Adipocyte (in vitro differentiated cells): ENCODE measurements around the gene PLCB3.

Experiments
- DNase-seq: peaks from one replicate; pipeline ENCODE4 v3.0.0-alpha.2; 2015; ENCODE audit warnings: low read depth
- H3K27me3 ChIP-seq: replicated peaks from 2 replicates; pipeline ENCODE4 v1.7.0; 2013; ENCODE audit warnings: mild to moderate bottlenecking, low read length, moderate library complexity; ENCODE audit not compliant: control insufficient read depth, insufficient read depth
- H3K36me3 ChIP-seq: 2 replicates; pipeline ENCODE4 v1.7.0; 2013; ENCODE audit warnings: low read length, mild to moderate bottlenecking, moderate library complexity; ENCODE audit not compliant: control insufficient read depth, insufficient read depth, severe bottlenecking
- H3K4me1 ChIP-seq: 2 replicates; pipeline ENCODE4 v1.7.0; 2013; ENCODE audit warnings: mild to moderate bottlenecking, low read length, moderate library complexity; ENCODE audit not compliant: control insufficient read depth, insufficient read depth
- H3K4me3 ChIP-seq: 2 replicates; pipeline ENCODE4 v1.7.0; 2013; ENCODE audit warnings: mild to moderate bottlenecking, low read length, moderate library complexity
- H3K9ac ChIP-seq: 2 replicates; pipeline ENCODE4 v1.7.0; 2013; ENCODE audit warnings: mild to moderate bottlenecking, low read length, moderate library complexity
- H3K9me3 ChIP-seq: 2 replicates; pipeline ENCODE4 v1.7.0; 2013; ENCODE audit warnings: mild to moderate bottlenecking, low read length, moderate library complexity; ENCODE audit not compliant: control insufficient read depth

PLCB3 gene

DNA sequence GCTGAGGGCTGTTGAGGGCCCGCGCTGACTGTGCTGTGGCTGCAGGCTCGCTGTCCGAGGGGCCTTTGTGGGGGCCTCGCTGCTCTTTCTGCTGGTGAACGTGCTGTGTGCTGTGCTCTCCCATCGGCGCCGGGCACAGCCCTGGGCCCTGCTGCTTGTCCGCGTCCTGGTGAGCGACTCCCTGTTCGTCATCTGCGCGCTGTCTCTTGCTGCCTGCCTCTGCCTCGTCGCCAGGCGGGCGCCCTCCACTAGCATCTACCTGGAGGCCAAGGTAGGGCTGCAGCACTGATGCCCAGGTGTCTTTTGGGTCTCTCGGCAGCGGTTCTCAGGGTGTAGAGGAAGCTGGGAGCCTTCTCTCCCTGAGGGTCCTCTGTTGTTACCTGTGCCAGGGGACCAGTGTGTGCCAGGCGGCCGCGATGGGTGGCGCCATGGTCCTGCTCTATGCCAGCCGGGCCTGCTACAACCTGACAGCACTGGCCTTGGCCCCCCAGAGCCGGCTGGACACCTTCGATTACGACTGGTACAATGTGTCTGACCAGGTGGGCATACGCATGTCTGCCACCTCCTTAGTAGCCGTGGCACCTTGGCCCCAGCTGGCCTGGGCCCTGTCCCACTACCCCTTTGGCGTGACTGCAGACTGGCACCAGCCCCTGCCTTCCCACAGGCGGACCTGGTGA is 36.5 kb downstream of the PLCB3 start:
- H3K4me3 ChIP-seq = no peak overlapping the region
- no peaks in the 10 kb centered on the region for H3K36me3 ChIP-seq
- no peaks in the 10 kb centered on the region for H3K9me3 ChIP-seq
- H3K9ac ChIP-seq = no peak overlapping the region
- H3K27me3 ChIP-seq = peaks cover 5% of the 10 kb centered on the region
- no peak for DNase-seq
- peaks cover 16% of the 10 kb centered on the region for H3K4me1 ChIP-seq

DNA sequence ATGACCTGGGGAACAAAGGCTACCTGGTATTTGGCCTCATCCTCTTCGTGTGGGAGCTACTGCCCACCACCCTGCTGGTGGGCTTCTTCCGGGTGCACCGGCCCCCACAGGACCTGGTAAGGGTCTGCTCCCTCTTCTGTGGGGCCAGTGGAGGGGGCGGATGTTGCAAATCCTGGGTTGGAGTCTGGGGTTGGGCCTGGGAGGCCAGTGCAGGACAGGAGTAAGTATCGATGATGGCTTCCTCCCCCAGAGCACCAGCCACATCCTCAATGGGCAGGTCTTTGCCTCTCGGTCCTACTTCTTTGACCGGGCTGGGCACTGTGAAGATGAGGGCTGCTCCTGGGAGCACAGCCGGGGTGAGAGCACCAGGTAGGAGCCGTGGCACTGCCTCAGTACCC is 37.0 kb downstream of the PLCB3 start:
- peaks cover 16% of the 10 kb centered on the region for H3K4me1 ChIP-seq
- no peak overlapping the region for H3K9ac ChIP-seq
- H3K36me3 ChIP-seq = no peaks in the 10 kb centered on the region
- DNase-seq = no peak
- H3K27me3 ChIP-seq = peaks cover 10% of the 10 kb centered on the region
- no peak overlapping the region for H3K4me3 ChIP-seq
- no peaks in the 10 kb centered on the region for H3K9me3 ChIP-seq

DNA sequence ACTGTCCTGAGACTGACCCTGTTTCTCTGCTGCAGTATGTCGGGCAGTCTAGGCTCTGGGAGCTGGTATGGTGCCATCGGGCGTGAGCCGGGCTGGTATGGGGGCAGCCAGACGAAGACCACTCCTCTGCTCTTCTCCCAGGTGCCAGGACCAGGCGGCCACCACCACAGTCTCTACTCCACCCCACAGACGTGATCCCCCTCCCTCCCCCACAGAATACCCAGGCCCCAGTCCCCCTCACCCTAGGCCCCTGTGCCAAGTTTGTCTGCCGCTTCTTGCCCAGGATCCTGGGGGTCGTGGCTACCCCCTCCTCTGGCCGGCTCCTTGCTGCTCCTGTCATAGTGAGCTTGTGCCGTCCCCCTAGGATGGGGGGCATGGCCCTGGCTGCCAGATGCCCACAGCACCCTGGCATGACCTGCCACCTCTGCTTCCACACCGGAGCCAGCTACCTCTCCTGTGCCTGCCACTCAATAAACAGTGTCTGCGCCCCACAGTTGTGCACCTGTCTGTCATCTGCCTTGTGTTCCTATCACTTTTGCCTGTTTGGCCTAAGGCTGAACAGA is 37.8 kb downstream of the PLCB3 start:
- Histone ChIP-seq H3K4me3 (no peak overlapping the region), H3K9me3 (no peaks in the 10 kb centered on the region), H3K36me3 (no peaks in the 10 kb centered on the region), H3K27me3 (peaks cover 14% of the 10 kb centered on the region), H3K9ac (no peak overlapping the region), H3K4me1 (peaks cover 11% of the 10 kb centered on the region)
- no peak for DNase-seq

DNA sequence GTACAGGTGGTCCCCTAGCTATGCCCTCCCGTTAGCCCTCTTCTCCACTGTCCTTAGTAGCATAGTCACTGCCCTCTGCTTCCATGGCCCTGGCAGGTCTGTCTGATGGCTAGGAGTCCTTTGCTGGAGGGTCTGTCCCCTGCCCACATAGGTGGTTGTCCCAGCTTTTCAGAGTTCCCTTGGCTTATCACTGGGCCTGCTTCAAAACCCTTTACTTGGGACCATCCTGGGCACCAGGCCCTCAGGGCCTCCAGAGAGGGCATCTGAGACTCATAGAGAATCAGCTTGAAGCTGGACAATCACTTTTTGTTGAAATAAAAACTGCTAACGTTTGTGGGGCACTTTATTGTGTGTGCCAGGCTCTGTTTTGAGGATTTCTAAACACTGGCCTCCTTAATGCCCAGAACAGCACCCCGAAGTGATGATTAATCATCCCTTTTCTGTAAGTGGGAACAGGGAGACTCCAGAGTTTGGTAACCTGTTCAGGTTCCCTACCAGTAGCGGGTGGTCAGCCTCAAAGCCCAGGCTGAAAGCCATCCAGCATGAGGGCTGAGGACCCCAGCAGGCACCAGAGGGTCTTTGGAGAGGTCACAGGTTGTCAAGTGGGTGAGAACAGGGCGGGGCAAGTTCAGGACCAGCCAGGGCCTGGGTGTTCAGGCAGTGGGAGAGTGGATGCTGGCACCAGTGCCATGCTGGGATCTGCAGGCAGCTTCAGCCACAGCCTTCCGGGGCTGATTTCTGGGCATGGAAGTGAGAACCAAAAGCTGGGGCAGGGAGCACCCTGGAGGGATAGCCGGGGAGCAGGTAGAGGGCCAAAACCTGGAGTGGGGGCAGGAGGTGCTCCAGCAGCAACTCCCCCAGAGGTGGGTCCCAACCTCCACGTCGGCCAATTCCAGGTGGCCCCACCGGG is 39.3 kb downstream of the PLCB3 start:
- H3K27me3 ChIP-seq = peaks cover 17% of the 10 kb centered on the region
- no peak overlapping the region for H3K4me3 ChIP-seq
- H3K9me3 ChIP-seq = no peaks in the 10 kb centered on the region

GRCh38 chr11:64291262-64291751 is 40.0 kb downstream of the PLCB3 start, which contains the start of gene KCNK4:
Gene KCNK4 (plus strand): TSS chr11:64291302. CDS start chr11:64293019, 1,717 bp downstream.
- peak within 1 kb of the TSS; percentile 34 for H3K9ac ChIP-seq
- H3K9me3 ChIP-seq = no peaks in the 10 kb centered on the region
- peaks cover 4% of the 10 kb centered on the region for H3K4me1 ChIP-seq
- H3K4me3 ChIP-seq = peak within 1 kb of the TSS; percentile 62
- no peak for DNase-seq
- peaks cover 20% of the 10 kb centered on the region for H3K27me3 ChIP-seq
- no peaks in the 10 kb centered on the region for H3K36me3 ChIP-seq

More for the DNA sequence above, 39.3 kb downstream of the PLCB3 start:
- H3K4me1 ChIP-seq = peaks cover 8% of the 10 kb centered on the region
- DNase-seq = no peak
- H3K36me3 ChIP-seq = no peaks in the 10 kb centered on the region
- H3K9ac ChIP-seq = no peak overlapping the region

- Histone ChIP-seq H3K9ac (peak overlapping the region; percentile 34), H3K36me3 (no peaks in the 10 kb centered on the region), H3K27me3 (peaks cover 26% of the 10 kb centered on the region), H3K4me3 (peak overlapping the region; percentile 62), H3K4me1 (no peaks in the 10 kb centered on the region), H3K9me3 (no peaks in the 10 kb centered on the region)
- peak; percentile 43 for DNase-seq
These were observed 40.6 kb downstream of the PLCB3 start for GRCh38 chr11:64291752-64292459.

GRCh38 chr11:64292460-64293254 is 41.3 kb downstream of the PLCB3 start:
- H3K9ac ChIP-seq = peak overlapping the region; percentile 34
- H3K4me1 ChIP-seq = no peaks in the 10 kb centered on the region
- H3K4me3 ChIP-seq = peak overlapping the region; percentile 62
- H3K27me3 ChIP-seq = peaks cover 33% of the 10 kb centered on the region
- no peak for DNase-seq
- H3K9me3 ChIP-seq = no peaks in the 10 kb centered on the region
- no peaks in the 10 kb centered on the region for H3K36me3 ChIP-seq

GRCh38 chr11:64294774-64295173 is 43.4 kb downstream of the PLCB3 start:
- Histone ChIP-seq H3K27me3 (peaks cover 44% of the 10 kb centered on the region), H3K36me3 (no peaks in the 10 kb centered on the region), H3K9ac (no peak overlapping the region), H3K4me1 (peaks cover 5% of the 10 kb centered on the region), H3K4me3 (no peak overlapping the region), H3K9me3 (no peaks in the 10 kb centered on the region)
- DNase-seq = peak; percentile 39

GRCh38 chr11:64295760-64296159 is 44.4 kb downstream of the PLCB3 start:
- Histone ChIP-seq H3K36me3 (no peaks in the 10 kb centered on the region), H3K9ac (no peak overlapping the region), H3K27me3 (peaks cover 51% of the 10 kb centered on the region), H3K9me3 (no peaks in the 10 kb centered on the region), H3K4me3 (no peak overlapping the region), H3K4me1 (peaks cover 13% of the 10 kb centered on the region)
- DNase-seq = no peak

DNA sequence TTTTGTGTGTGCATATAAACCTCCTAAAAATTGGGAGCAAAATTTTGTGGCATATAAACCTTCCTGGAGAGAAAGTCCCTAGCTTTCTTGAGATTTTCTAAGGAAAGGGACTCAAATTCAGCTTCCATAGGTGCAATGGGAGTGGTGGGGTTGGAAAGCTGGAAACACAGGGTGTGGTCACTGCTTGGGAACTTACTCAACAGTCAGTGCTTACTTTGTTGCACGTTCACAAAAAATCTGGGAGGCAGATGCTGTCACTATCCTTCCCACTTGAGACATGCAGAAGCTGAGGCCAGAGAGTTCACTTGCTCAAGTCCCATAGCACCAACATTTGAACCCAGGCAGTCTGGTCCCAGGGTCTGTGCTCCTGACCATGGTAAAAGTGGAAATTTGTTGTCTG is 44.9 kb downstream of the PLCB3 start:
- H3K4me1 ChIP-seq = peaks cover 15% of the 10 kb centered on the region
- H3K27me3 ChIP-seq = peaks cover 51% of the 10 kb centered on the region
- no peaks in the 10 kb centered on the region for H3K36me3 ChIP-seq
- no peak overlapping the region for H3K4me3 ChIP-seq
- no peak overlapping the region for H3K9ac ChIP-seq
- no peaks in the 10 kb centered on the region for H3K9me3 ChIP-seq
- no peak for DNase-seq
